Mesenchymal stem cell (in vitro differentiated cells and primary cell): ENCODE results near the gene MEN1.

Experiments used
- DNase-seq: peaks from one replicate; pipeline ENCODE4 v3.0.0-alpha.2; 2013
- H2AFZ ChIP-seq: one replicate; pipeline ENCODE4 v1.6.1; 2013; ENCODE audit warnings: low read depth, mild to moderate bottlenecking, control low read depth, inconsistent platforms, low read length, moderate library complexity
- H2AK5ac ChIP-seq: 2 replicates; pipeline ENCODE4 v1.6.1; 2013; ENCODE audit warnings: low read length, moderate library complexity, mild to moderate bottlenecking, inconsistent platforms; ENCODE audit not compliant: severe bottlenecking
- H2BK120ac ChIP-seq: one replicate; pipeline ENCODE4 v1.6.1; 2013; ENCODE audit warnings: low read depth, mild to moderate bottlenecking, inconsistent platforms, low read length, moderate library complexity
- H2BK12ac ChIP-seq, 2 experiments: one replicate each; pipeline ENCODE4 v1.6.1; 2013; ENCODE audit warnings: inconsistent platforms in 2 of 2, low read length in 2 of 2, mild to moderate bottlenecking in 2 of 2, moderate library complexity in 2 of 2, control low read depth in 1 of 2
- H2BK15ac ChIP-seq: one replicate; pipeline ENCODE4 v1.6.1; 2013; ENCODE audit warnings: mild to moderate bottlenecking, low read depth, inconsistent platforms; ENCODE audit not compliant: poor library complexity, severe bottlenecking
- H2BK5ac ChIP-seq: 2 replicates; pipeline ENCODE4 v1.6.1; 2013; ENCODE audit warnings: low read depth, mild to moderate bottlenecking, low read length, control low read depth, inconsistent platforms; ENCODE audit not compliant: poor library complexity, severe bottlenecking
- H3K14ac ChIP-seq, 2 experiments: one replicate each; pipeline ENCODE4 v1.6.1; 2013; ENCODE audit warnings: inconsistent platforms in 2 of 2, low read length in 2 of 2, control low read depth in 1 of 2, mild to moderate bottlenecking in 1 of 2, moderate library complexity in 1 of 2
- H3K18ac ChIP-seq, 2 experiments: one replicate each; pipeline ENCODE4 v1.6.1; 2013; ENCODE audit warnings: inconsistent platforms in 2 of 2, low read length in 2 of 2, control low read depth in 1 of 2, low read depth in 1 of 2, mild to moderate bottlenecking in 1 of 2
- H3K23ac ChIP-seq, 2 experiments: one replicate each; pipeline ENCODE4 v1.6.1; 2013; ENCODE audit warnings: inconsistent platforms in 2 of 2, low read length in 2 of 2, mild to moderate bottlenecking in 2 of 2, moderate library complexity in 2 of 2, control low read depth in 1 of 2
- H3K27ac ChIP-seq: 2 replicates; pipeline ENCODE4 v1.5.1; 2013; ENCODE audit warnings: mild to moderate bottlenecking, moderate library complexity, low read length, control low read depth, inconsistent platforms; ENCODE audit not compliant: poor library complexity, severe bottlenecking
- H3K27me3 ChIP-seq, 2 experiments: 2 replicates each; pipeline versions ENCODE4 v1.6.1 to v1.7.0; 2013; ENCODE audit warnings: low read length in 2 of 2, mild to moderate bottlenecking in 2 of 2, moderate library complexity in 2 of 2, control low read depth in 1 of 2, inconsistent platforms in 1 of 2; ENCODE audit not compliant: control insufficient read depth in 1 of 2, insufficient read depth in 1 of 2
- H3K36me3 ChIP-seq, 2 experiments: 2 replicates each; pipeline versions ENCODE4 v1.6.1 to v1.7.0; 2013; ENCODE audit warnings: low read length in 2 of 2, control low read depth in 1 of 2, inconsistent platforms in 1 of 2, low read depth in 1 of 2, mild to moderate bottlenecking in 1 of 2; ENCODE audit not compliant: insufficient read depth in 2 of 2, control insufficient read depth in 1 of 2
- H3K4ac ChIP-seq, 2 experiments: one replicate each; pipeline ENCODE4 v1.6.1; 2013; ENCODE audit warnings: inconsistent platforms in 2 of 2, low read length in 2 of 2, mild to moderate bottlenecking in 2 of 2, moderate library complexity in 2 of 2, control low read depth in 1 of 2, low read depth in 1 of 2
- H3K4me1 ChIP-seq: 2 replicates; pipeline ENCODE4 v1.6.1; 2013; ENCODE audit warnings: low read depth, low read length, control low read depth; ENCODE audit not compliant: control insufficient read depth, insufficient read depth
- H3K4me2 ChIP-seq: 2 replicates; pipeline ENCODE4 v1.6.1; 2013; ENCODE audit warnings: low read length, mild to moderate bottlenecking, inconsistent platforms; ENCODE audit not compliant: poor library complexity, severe bottlenecking
- H3K4me3 ChIP-seq, 2 experiments: 2 replicates each; pipeline versions ENCODE4 v1.5.1 to v1.7.0; 2013; ENCODE audit warnings: low read length in 2 of 2, mild to moderate bottlenecking in 2 of 2, control low read depth in 1 of 2, low read depth in 1 of 2; ENCODE audit not compliant: insufficient read depth in 1 of 2
- H3K79me1 ChIP-seq: replicated peaks from 2 replicates; pipeline ENCODE4 v1.6.1; 2013; ENCODE audit warnings: mild to moderate bottlenecking, control low read depth, low read length, inconsistent platforms; ENCODE audit not compliant: poor library complexity, severe bottlenecking
- H3K9ac ChIP-seq: 2 replicates; pipeline ENCODE4 v1.7.0; 2013; ENCODE audit warnings: mild to moderate bottlenecking, low read length, moderate library complexity
- H3K9me3 ChIP-seq: 2 replicates; pipeline ENCODE4 v1.7.0; 2013; ENCODE audit warnings: mild to moderate bottlenecking, low read length; ENCODE audit not compliant: control insufficient read depth
- H4K8ac ChIP-seq: one replicate; pipeline ENCODE4 v1.6.1; 2013; ENCODE audit warnings: inconsistent platforms, mild to moderate bottlenecking, low read length, moderate library complexity
- H4K91ac ChIP-seq: one replicate; pipeline ENCODE4 v1.6.1; 2013; ENCODE audit warnings: mild to moderate bottlenecking, low read length, inconsistent platforms
- WGBS: methylation state at CpG from one replicate; pipeline ENCODE4 v1.1.7; 2013; ENCODE audit warnings: mixed read lengths; 5-methylcytosine and 5-hydroxymethylcytosine counted together

The MEN1 gene

DNA sequence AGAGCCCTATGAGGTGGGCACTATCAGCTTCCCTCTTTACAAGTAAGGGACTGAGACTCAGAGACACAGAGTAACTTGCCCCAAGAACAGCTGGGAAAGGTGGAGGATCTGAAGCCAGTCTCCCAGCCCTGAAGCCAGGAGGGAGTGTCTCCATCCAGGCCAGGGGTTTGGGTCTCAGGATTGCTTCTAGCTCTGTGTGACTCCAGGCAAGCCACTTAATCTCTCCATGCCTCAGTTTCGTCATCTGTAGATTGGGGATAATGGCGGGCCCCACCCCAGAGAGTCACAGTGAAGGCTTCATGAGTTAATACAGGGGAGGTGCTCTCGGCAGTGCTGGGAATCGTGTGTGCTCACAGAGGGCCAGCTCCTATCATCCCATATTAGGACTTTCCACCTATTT lies 17.9 kb downstream of the MEN1 start:
- H2BK12ac ChIP-seq = no peak overlapping the region
- no peaks in the 10 kb centered on the region for H3K9me3 ChIP-seq
- no peak overlapping the region for H2AK5ac ChIP-seq
- H3K4ac ChIP-seq = no peak overlapping the region
- H2BK15ac ChIP-seq = no peak overlapping the region
- no peak overlapping the region for H4K91ac ChIP-seq
- no peak overlapping the region for H3K9ac ChIP-seq
- 100% methylated on average over 2 of the region's 4 CpGs for WGBS
- H3K18ac ChIP-seq = no peak overlapping the region
- H3K36me3 ChIP-seq = peaks cover 25 to 72% of the 10 kb centered on the region in 2 experiments
- H3K79me1 ChIP-seq = peaks cover 2% of the 10 kb centered on the region
- H2BK120ac ChIP-seq = no peak overlapping the region
- H3K27ac ChIP-seq = no peak overlapping the region
- no peak overlapping the region for H3K4me3 ChIP-seq
- H4K8ac ChIP-seq = no peak overlapping the region
- H3K23ac ChIP-seq = no peak overlapping the region
- H2BK5ac ChIP-seq = no peak overlapping the region
- peaks cover 4% of the 10 kb centered on the region for H3K4me1 ChIP-seq
- DNase-seq = no peak
- H3K14ac ChIP-seq = no peak overlapping the region
- no peak overlapping the region for H2AFZ ChIP-seq
- no peak overlapping the region for H3K4me2 ChIP-seq
- no peaks in the 10 kb centered on the region for H3K27me3 ChIP-seq

DNA sequence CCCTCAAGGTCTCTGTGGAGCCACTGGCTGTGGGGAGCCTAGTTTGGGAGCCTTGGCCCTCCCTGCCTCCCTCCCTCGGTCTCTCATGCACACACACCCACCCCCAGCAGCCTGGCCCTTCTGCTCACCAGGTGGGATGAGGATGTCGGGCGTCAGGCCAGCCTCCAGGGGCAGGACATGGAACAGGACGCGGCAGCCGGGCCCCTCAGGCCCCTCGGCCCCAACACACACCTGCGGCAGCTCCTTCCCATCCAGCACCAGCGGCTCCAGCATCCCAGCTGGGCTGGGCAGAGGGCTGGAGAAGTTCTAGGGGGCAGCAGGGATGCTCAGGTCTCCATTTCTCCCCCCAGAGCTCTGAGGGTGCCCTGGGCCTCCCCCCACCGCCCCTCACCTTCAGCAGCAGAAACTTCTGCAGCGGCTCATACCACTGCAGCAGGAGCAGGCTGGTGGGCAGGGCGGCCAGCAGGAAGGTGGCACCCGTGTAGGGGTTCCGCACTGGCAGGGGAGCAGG lies 18.5 kb downstream of the MEN1 start:
- no peak overlapping the region for H2BK12ac ChIP-seq
- no peaks in the 10 kb centered on the region for H3K9me3 ChIP-seq
- no peaks in the 10 kb centered on the region for H3K27me3 ChIP-seq
- H3K9ac ChIP-seq = no peak overlapping the region
- no peak overlapping the region for H3K23ac ChIP-seq
- no peak overlapping the region for H2BK120ac ChIP-seq
- H2BK15ac ChIP-seq = no peak overlapping the region
- peaks cover 4% of the 10 kb centered on the region for H3K4me1 ChIP-seq
- no peak overlapping the region for H3K4me2 ChIP-seq
- WGBS = 97% methylated on average over 14 of the region's 14 CpGs
- no peak overlapping the region for H4K91ac ChIP-seq
- no peak overlapping the region for H2AFZ ChIP-seq
- no peak overlapping the region for H2AK5ac ChIP-seq
- no peak overlapping the region for H4K8ac ChIP-seq
- no peak overlapping the region for H3K18ac ChIP-seq
- H3K14ac ChIP-seq = no peak overlapping the region
- no peak overlapping the region for H3K4me3 ChIP-seq
- H3K4ac ChIP-seq = no peak overlapping the region
- no peak overlapping the region for H3K27ac ChIP-seq
- H3K79me1 ChIP-seq = no peaks in the 10 kb centered on the region
- H2BK5ac ChIP-seq = no peak overlapping the region
- no peak for DNase-seq
- H3K36me3 ChIP-seq = peaks cover 19 to 65% of the 10 kb centered on the region in 2 experiments

GRCh38 chr11:64790205-64791095 lies 19.9 kb downstream of the MEN1 start:
- H2BK120ac ChIP-seq = no peak overlapping the region
- no peak overlapping the region for H2AK5ac ChIP-seq
- no peak overlapping the region for H3K4ac ChIP-seq
- no peak overlapping the region for H3K18ac ChIP-seq
- peaks cover 4% of the 10 kb centered on the region for H3K4me1 ChIP-seq
- H3K27me3 ChIP-seq = no peaks in the 10 kb centered on the region
- no peak overlapping the region for H3K14ac ChIP-seq
- H2BK15ac ChIP-seq = no peak overlapping the region
- no peak for DNase-seq
- H3K9me3 ChIP-seq = no peaks in the 10 kb centered on the region
- H3K4me3 ChIP-seq = no peak overlapping the region
- no peak overlapping the region for H4K8ac ChIP-seq
- H3K23ac ChIP-seq = no peak overlapping the region
- H2AFZ ChIP-seq = no peak overlapping the region
- 93% methylated on average over 23 of the region's 25 CpGs for WGBS
- no peak overlapping the region for H3K27ac ChIP-seq
- H3K79me1 ChIP-seq = no peaks in the 10 kb centered on the region
- no peak overlapping the region for H3K4me2 ChIP-seq
- no peak overlapping the region for H2BK5ac ChIP-seq
- no peak overlapping the region for H4K91ac ChIP-seq
- no peak overlapping the region for H3K9ac ChIP-seq
- peak overlapping the region in 1 of 2 experiments; percentile 23 for H2BK12ac ChIP-seq
- H3K36me3 ChIP-seq = peaks cover 10 to 53% of the 10 kb centered on the region in 2 experiments

GRCh38 chr11:64789331-64790204 lies 20.8 kb downstream of the MEN1 start:
- Histone ChIP-seq H3K9me3 (no peaks in the 10 kb centered on the region), H2BK12ac (no peak overlapping the region), H2BK15ac (no peak overlapping the region), H3K9ac (no peak overlapping the region), H2BK5ac (no peak overlapping the region), H3K79me1 (no peaks in the 10 kb centered on the region), H3K4me1 (peaks cover 4% of the 10 kb centered on the region), H2AK5ac (no peak overlapping the region), H3K23ac (no peak overlapping the region), H3K4me3 (no peak overlapping the region), H2BK120ac (no peak overlapping the region), H2AFZ (no peak overlapping the region), H3K4me2 (no peak overlapping the region), H3K4ac (no peak overlapping the region), H4K8ac (no peak overlapping the region), H3K14ac (no peak overlapping the region), H3K18ac (no peak overlapping the region), H3K27ac (no peak overlapping the region), H4K91ac (no peak overlapping the region), H3K27me3 (no peaks in the 10 kb centered on the region), H3K36me3 (peaks cover 10 to 51% of the 10 kb centered on the region in 2 experiments)
- 92% methylated on average over 15 of the region's 15 CpGs for WGBS
- DNase-seq = no peak
